ENCODE results near the gene PDIA5.

- TF ChIP-seq POLR2AphosphoS5 (IDR thresholded peaks at IDR 0.05; ENCODE audit: borderline replicate concordance, low read depth, low read length), result no peak
- TF ChIP-seq EZH2 (IDR thresholded peaks at IDR 0.05), result no peak
- no peak for TF ChIP-seq FOXP2 (optimal IDR thresholded peaks at IDR 0.05; ENCODE audit: control extremely low read depth, extremely low read length, insufficient read depth)
Observed at GRCh38 chr3:123169930-123170329, 103.1 kb downstream of the PDIA5 start.

Data from SK-N-MC (cell line).